ENCODE data around the gene FCHSD2.

The FCHSD2 gene

DNA sequence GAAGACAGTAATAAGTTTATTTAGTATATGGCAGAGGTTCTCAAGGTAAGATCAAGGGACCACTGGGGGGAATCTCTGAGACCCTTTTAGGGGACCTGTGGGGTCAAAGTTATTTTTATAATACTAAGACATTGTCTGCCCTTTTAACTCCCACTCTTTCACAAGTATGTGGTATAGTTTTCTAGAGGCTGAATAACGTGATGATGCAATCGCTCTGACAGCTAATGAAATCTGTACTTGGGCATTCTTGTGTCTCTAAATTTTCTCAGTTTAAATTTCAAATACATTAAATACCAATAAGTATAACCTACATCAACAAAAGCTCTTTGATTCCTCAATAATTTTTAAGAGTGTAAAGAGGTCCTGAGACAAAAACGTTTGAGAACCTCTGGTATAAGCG, 180.0 kb downstream of the FCHSD2 start:
- DNase-seq = peak; percentile 73

- no peak for DNase-seq
Observed at GRCh38 chr11:72959998-72960731, 182.0 kb downstream of the FCHSD2 start.

DNA sequence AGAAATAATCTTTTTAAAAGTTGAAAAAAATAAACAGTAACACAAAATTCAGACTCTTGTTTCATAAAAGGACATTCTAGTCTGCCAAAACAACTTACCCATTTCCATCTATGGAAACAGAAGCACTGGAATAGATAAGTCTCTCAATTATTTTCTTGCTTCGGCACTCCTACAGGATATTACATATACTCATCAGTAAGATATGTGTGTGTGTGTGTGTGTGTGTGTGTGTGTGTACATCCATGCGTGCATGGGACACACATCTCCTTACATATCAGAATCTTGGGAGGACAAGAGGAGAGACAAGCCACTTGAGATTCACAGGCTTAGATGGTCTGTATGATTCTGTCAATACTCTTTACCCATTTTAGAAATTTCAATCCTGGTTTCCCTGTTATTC, 183.3 kb downstream of the FCHSD2 start:
- no peak for DNase-seq

GRCh38 chr11:72955466-72955865, 186.7 kb downstream of the FCHSD2 start:
- no peak for DNase-seq

- DNase-seq = no peak
Observed at GRCh38 chr11:72954860-72955259, 187.3 kb downstream of the FCHSD2 start.

DNA sequence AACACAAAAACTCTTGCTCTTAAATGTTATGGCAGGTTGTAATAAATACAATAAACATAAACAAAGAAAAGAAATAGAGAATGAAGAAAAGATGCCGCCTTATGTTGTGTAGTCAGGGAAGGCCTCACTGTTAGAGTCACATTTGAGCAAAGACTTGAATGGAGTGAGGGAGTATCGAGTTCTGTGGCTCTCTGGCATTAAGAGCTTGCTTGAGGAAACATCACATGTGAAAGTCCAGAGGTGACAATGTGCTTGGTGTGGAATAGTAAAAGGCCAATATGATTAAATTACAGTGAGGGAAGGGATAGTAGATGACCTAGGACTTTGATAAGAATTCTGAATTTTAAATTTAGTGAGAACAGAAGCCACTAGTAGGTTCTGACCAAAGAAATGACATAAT, 188.5 kb downstream of the FCHSD2 start:
- no peak for DNase-seq

- DNase-seq = peak; percentile 75
Observed at GRCh38 chr11:72951888-72952287, 190.2 kb downstream of the FCHSD2 start.

- DNase-seq = peak; percentile 93
Observed at GRCh38 chr11:72951193-72951592, 190.9 kb downstream of the FCHSD2 start.

DNA sequence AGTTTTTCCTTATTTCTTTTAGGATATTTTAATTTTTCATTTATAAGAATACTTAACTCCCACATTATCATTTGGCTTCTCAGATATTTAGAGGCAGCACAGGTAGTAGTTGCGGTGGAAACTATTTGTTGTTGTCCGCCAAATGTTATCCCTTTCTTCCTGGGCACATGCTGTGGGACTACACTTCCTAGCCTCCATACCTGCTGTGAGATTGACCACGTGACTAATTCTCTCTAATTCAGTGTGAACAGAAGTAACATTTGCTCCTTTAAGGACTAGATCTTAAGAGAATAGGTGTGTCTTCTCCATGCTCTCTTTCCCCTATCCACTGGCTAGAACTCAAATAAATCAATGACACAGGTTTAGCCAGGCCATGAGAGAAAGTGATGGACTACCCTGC, 191.4 kb downstream of the FCHSD2 start:
- DNase-seq = no peak

DNA sequence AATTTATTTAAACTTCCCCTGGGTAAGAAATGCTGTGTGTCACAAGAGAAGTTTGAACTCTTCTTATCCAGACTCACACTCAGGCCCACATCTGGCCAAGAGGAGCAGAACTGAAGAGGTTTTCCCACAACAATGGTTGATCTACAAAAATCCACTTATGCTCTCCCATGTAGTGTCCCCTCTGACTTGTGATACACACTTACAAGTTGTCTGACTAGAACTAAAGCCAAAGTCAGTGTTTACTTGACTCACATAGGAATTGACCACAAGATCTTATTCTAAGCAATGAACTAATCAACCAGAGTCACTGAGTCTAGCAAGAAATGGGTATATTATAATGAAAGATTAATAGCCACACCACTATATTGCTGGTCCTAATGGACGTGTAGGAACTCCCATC, 194.9 kb downstream of the FCHSD2 start:
- no peak for DNase-seq

- no peak for DNase-seq
Observed at GRCh38 chr11:72943664-72944063, 198.5 kb downstream of the FCHSD2 start.

- DNase-seq = no peak
Observed at GRCh38 chr11:72940417-72940816, 201.7 kb downstream of the FCHSD2 start.

GRCh38 chr11:72939031-72939430, 203.1 kb downstream of the FCHSD2 start:
- no peak for DNase-seq

DNA sequence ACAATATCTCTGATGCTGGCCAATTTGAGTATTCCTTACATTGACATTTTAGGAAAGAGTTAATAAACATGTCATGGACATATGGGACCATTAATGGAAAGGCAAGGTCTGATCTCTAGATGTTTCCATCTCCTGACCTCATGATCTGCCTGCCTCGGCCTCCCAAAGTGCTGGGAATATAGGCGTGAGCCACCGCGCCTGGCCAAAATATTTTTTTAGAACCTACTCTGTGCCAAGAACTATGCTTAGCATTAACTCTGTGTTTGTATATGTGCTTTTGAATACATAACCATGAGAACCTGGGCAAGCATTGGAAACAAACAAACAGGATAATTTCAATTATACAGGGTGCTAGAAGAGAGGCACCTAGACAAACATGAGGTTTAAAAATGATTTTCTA, 204.7 kb downstream of the FCHSD2 start:
- no peak for DNase-seq

DNA sequence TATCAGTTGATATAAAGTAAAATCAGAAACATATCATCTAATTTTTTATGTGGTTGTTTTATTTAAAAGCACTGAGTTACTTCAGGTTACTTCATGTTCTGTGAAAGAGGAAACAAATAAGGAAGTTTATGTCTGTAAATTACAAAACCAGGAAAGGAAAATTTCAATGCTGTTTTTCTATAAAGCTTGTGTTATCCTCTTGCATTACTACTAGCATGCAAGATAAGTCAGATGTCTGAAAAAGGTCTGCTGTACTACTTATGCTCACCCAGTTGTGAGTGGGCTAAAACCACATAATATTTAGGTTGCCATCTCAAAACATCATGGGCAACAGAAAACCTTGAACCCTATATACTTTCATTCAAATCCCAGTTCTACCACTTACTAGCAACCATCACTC, 206.4 kb downstream of the FCHSD2 start:
- peak; percentile 77 for DNase-seq

GRCh38 chr11:72932132-72932570, 210.0 kb downstream of the FCHSD2 start:
- no peak for DNase-seq

- no peak for DNase-seq
Observed at GRCh38 chr11:72930008-72930407, 212.1 kb downstream of the FCHSD2 start.

GRCh38 chr11:72929256-72929655, 212.9 kb downstream of the FCHSD2 start:
- no peak for DNase-seq

GRCh38 chr11:72927380-72927779, 214.7 kb downstream of the FCHSD2 start:
- no peak for DNase-seq

DNA sequence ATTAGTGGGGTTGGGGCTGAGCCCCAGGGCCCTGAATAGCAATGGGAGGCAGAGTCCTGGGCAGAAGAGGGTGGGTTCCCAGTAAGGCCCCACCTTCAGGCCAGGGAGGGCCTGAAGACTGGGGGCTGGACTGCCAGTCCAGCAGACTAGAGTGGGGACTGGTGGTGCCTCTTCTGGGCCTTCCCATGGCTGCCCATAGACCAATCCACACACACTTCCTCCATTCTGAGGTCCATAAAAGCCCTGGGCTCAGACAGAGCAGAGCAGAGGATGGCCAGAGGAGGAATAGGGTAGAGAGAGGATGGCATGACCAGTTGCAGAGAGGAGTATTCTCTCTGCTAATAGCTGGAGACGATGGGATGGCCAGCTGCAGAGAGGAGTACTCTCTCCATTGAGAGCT, 216.0 kb downstream of the FCHSD2 start:
- no peak for DNase-seq

DNA sequence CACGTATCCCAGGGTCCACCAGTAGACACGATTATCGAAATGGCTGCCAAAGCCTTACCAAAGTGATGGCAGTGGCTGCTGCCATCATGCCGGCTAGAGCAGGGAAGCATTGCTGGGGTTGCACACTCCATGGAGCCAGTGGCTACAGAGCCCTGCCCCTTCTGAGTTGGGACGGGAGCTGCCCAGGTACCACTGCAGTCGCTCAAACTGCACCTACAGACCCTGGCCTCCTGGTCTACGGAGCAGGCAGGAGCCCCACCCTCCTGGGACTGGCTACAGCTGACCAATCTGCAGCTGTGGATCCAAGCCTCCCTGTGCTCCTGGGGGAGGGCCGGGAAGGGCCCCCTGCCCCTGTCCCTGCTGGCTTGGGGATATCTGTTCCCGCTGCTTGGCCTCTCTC, 216.5 kb downstream of the FCHSD2 start:
- no peak for DNase-seq

DNA sequence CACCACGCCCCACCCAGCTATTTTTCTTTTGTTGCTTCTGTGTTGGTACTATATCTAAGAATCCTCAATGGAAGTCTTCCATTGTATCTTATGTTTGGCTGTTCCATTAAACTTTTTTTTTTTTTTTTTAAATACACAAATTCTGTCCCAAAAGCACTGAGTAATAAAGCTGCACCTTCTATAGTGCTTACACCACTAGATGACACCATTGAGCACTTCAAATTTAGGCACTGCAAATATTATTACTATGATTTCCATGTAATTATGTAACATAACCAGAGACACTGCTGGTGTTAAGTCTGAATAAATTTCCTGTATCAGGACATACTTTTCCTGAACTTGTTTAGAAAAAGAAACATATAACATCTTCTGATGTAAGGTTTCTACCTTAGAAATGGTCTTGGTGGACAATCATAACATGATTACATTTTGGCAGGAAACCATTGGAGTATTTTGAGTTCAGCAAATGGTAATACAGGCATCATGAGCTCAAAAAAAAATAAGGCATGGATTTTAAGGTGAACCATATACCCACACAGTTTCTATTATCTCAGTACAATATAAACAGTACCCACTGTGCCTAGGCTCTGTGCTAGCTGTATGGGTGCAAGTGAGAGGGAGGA, 217.4 kb downstream of the FCHSD2 start:
- peak; percentile 63 for DNase-seq

- DNase-seq = no peak
Observed at GRCh38 chr11:72921028-72921716, 220.9 kb downstream of the FCHSD2 start.

DNA sequence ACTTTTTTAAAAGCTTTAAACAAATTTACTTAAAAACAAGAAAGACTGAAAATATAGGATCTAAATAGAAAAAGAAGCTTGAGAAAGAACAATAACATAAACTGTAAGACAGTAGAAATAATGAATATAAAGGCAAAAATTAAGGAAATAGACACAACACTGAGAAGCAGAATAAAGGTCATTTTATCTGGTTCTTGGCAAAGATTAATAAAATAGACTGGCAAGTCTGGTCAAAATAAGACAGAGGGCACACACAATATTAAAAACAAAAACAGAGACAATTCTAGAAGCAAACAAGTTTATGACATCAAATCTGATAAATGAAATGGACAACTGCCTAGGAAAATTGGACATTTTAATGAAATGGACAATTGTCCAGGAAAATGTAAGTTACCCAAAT, 222.1 kb downstream of the FCHSD2 start:
- no peak for DNase-seq
